GM12873 (cell line): ENCODE results near the gene SAT2.

ENCODE experiments used
- TF ChIP-seq, protein P1 (sequence below): IDR thresholded peaks from 2 replicates; pipeline ENCODE4 v1.5.1; 2012; ENCODE audit warnings: low read depth, mild to moderate bottlenecking, moderate library complexity, low read length, control low read depth; ENCODE audit not compliant: insufficient read depth; ENCODE audit errors: missing control alignments

SAT2 gene

GRCh38 chr17:7627250-7628121 lies at the start of gene SAT2:
Gene SAT2 (minus strand): TSS chr17:7627821. CDS start chr17:7627635, 186 bp downstream.
- TF ChIP-seq, protein P1, sequence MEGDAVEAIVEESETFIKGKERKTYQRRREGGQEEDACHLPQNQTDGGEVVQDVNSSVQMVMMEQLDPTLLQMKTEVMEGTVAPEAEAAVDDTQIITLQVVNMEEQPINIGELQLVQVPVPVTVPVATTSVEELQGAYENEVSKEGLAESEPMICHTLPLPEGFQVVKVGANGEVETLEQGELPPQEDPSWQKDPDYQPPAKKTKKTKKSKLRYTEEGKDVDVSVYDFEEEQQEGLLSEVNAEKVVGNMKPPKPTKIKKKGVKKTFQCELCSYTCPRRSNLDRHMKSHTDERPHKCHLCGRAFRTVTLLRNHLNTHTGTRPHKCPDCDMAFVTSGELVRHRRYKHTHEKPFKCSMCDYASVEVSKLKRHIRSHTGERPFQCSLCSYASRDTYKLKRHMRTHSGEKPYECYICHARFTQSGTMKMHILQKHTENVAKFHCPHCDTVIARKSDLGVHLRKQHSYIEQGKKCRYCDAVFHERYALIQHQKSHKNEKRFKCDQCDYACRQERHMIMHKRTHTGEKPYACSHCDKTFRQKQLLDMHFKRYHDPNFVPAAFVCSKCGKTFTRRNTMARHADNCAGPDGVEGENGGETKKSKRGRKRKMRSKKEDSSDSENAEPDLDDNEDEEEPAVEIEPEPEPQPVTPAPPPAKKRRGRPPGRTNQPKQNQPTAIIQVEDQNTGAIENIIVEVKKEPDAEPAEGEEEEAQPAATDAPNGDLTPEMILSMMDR = no peak

- TF ChIP-seq, protein P1 = no peak
Measured at GRCh38 chr17:7676533-7676932, 48.9 kb upstream of the SAT2 start.

DNA sequence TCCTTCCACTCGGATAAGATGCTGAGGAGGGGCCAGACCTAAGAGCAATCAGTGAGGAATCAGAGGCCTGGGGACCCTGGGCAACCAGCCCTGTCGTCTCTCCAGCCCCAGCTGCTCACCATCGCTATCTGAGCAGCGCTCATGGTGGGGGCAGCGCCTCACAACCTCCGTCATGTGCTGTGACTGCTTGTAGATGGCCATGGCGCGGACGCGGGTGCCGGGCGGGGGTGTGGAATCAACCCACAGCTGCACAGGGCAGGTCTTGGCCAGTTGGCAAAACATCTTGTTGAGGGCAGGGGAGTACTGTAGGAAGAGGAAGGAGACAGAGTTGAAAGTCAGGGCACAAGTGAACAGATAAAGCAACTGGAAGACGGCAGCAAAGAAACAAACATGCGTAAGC lies 47.3 kb upstream of the SAT2 start:
- TF ChIP-seq, protein P1 = no peak

- TF ChIP-seq, protein P1 = peak; percentile 62
Measured at GRCh38 chr17:7673239-7673638, 45.6 kb upstream of the SAT2 start.

GRCh38 chr17:7668482-7668881 lies 40.9 kb upstream of the SAT2 start:
- TF ChIP-seq, protein P1 = no peak

DNA sequence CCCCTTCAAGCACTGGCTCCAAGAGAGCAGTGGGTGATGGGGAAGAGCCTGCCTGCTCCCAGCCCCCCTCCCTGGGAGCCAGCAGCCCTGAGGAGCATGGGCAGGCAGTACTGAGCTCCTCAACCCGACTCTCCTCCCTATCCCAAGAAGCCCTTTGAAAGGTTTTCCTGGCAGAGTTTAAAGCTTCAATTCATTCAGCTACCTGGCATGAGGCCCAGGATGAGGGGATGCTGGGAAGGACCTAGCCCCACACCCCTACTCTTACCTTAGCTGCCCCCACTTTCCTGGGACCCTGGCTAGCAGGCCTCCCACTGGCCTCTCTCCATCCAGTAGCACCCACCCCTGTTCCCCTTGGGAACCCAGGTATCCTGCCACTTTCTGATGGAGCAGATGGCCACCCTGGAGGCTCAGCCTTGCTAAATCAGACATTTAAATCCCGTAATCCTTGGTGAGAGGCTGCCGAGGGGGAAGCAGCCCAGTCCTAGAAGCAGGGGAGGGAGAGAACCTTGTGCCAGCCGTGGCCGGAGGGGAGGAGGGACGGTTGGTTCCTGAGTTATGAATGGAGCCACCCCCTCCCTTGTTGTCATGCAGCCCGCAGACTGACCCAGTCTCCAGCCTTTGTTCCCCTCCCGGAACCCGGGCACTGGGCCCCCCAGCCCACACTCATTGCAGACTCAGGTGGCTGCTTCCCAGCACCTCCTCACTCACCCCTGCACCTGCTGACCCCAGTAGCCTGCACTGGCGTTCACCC lies 40.2 kb upstream of the SAT2 start:
- TF ChIP-seq, protein P1 = no peak

- TF ChIP-seq, protein P1 = no peak
Measured at GRCh38 chr17:7656958-7657609, 29.5 kb upstream of the SAT2 start.
